ENCODE measurements around the gene MOB3A.

DNA sequence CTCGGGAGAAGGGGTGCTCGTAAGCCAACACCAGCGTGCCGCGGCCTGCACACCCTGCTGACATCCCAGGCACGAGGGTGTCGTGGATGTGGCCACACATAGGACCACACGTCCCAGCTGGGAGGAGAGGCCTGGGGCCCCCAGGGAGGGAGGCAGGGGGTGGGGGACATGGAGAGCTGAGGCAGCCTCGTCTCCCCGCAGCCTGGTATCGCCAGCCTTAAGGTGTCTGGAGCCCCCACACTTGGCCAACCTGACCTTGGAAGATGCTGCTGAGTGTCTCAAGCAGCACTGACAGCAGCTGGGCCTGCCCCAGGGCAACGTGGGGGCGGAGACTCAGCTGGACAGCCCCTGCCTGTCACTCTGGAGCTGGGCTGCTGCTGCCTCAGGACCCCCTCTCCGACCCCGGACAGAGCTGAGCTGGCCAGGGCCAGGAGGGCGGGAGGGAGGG is 3.0 kb upstream of the MOB3A start:
- TF ChIP-seq, protein P1, sequence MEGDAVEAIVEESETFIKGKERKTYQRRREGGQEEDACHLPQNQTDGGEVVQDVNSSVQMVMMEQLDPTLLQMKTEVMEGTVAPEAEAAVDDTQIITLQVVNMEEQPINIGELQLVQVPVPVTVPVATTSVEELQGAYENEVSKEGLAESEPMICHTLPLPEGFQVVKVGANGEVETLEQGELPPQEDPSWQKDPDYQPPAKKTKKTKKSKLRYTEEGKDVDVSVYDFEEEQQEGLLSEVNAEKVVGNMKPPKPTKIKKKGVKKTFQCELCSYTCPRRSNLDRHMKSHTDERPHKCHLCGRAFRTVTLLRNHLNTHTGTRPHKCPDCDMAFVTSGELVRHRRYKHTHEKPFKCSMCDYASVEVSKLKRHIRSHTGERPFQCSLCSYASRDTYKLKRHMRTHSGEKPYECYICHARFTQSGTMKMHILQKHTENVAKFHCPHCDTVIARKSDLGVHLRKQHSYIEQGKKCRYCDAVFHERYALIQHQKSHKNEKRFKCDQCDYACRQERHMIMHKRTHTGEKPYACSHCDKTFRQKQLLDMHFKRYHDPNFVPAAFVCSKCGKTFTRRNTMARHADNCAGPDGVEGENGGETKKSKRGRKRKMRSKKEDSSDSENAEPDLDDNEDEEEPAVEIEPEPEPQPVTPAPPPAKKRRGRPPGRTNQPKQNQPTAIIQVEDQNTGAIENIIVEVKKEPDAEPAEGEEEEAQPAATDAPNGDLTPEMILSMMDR (conservative IDR thresholded peaks at IDR 0.05 in 1 of 2, IDR thresholded peaks at IDR 0.05 in 1 of 2; ENCODE audit: low read depth in 1 of 2, low read length in 2 of 2) = no peak
- no peak for TF ChIP-seq EZH2 (IDR thresholded peaks at IDR 0.05; ENCODE audit: low read length, missing control alignments)
